GM12892 (cell line): ENCODE results near the gene COX7A2L.

Experiments used
- POLR2A ChIP-seq: IDR thresholded peaks from 2 replicates; pipeline ENCODE4 v1.6.1; 2011; ENCODE audit warnings: low read depth, low read length, control low read depth
- POLR2AphosphoS5 ChIP-seq: IDR thresholded peaks from 2 replicates; pipeline ENCODE4 v1.6.1; 2011; ENCODE audit warnings: low read depth, low read length, control low read depth
- TAF1 ChIP-seq: IDR thresholded peaks from 2 replicates; pipeline ENCODE4 v1.6.1; 2011; ENCODE audit warnings: low read depth, mild to moderate bottlenecking, control low read depth, low read length, borderline replicate concordance

- no peak for TF ChIP-seq POLR2A
- TF ChIP-seq TAF1 = no peak
- no peak for TF ChIP-seq POLR2AphosphoS5
These were observed 31.2 kb upstream of the COX7A2L start for GRCh38 chr2:42392191-42392590.
